DOHH2 (cell line): ENCODE results near the gene APH1B.

Experiments used
- H3F3A ChIP-seq: fragments of 200-600 bp; sonication (generic), shearing (Covaris generic); 2 replicates; pipeline ENCODE4 v1.6.0; 2016; ENCODE audit warnings: antibody characterized with exemption, mild to moderate bottlenecking; ENCODE audit not compliant: control insufficient read depth, insufficient read depth
- H3K27ac ChIP-seq: fragments of 200-600 bp; sonication (generic); 2 replicates; pipeline ENCODE4 v1.5.1; 2014; ENCODE audit warnings: low read depth, mild to moderate bottlenecking, low read length, moderate library complexity
- H3K27me3 ChIP-seq: fragments of 200-600 bp; sonication (generic); 2 replicates; pipeline ENCODE4 v1.6.1; 2014; ENCODE audit warnings: mild to moderate bottlenecking, low read length, mixed read lengths; ENCODE audit not compliant: control insufficient read depth
- H3K36me3 ChIP-seq: fragments of 200-600 bp; sonication (generic); 2 replicates; pipeline ENCODE4 v1.6.1; 2014; ENCODE audit warnings: mild to moderate bottlenecking, low read length, moderate library complexity, mixed read lengths; ENCODE audit not compliant: control insufficient read depth
- H3K4me1 ChIP-seq: fragments of 200-600 bp; sonication (generic); 2 replicates; pipeline ENCODE4 v1.6.1; 2014; ENCODE audit warnings: mild to moderate bottlenecking, low read length, mixed read lengths; ENCODE audit not compliant: control insufficient read depth
- H3K4me2 ChIP-seq: fragments of 200-600 bp; sonication (generic); 2 replicates; pipeline ENCODE4 v1.6.0; 2014; ENCODE audit warnings: mild to moderate bottlenecking, low read length, moderate library complexity
- H3K4me3 ChIP-seq: fragments of 200-600 bp; sonication (generic); 2 replicates; pipeline ENCODE4 v1.5.1; 2014; ENCODE audit warnings: mild to moderate bottlenecking, low read length, mixed read lengths
- H3K79me2 ChIP-seq: fragments of 200-600 bp; sonication (generic); 2 replicates; pipeline ENCODE4 v1.6.1; 2014; ENCODE audit warnings: mild to moderate bottlenecking, low read length, mixed read lengths; ENCODE audit not compliant: control insufficient read depth
- H3K9me2 ChIP-seq: fragments of 200-600 bp; sonication (generic); replicated peaks from 2 replicates; pipeline ENCODE4 v1.6.1; 2014; ENCODE audit warnings: mild to moderate bottlenecking, low read length, mixed read lengths; ENCODE audit not compliant: control insufficient read depth
- H3K9me3 ChIP-seq: fragments of 200-600 bp; sonication (generic); 2 replicates; pipeline ENCODE4 v1.6.1; 2014; ENCODE audit warnings: antibody characterized with exemption, low read length, mixed read lengths; ENCODE audit not compliant: control insufficient read depth, insufficient read depth
- H4K20me1 ChIP-seq: fragments of 200-600 bp; sonication (generic); 2 replicates; pipeline ENCODE4 v1.6.0; 2014; ENCODE audit warnings: low read depth, mild to moderate bottlenecking, antibody characterized with exemption, low read length, moderate library complexity; ENCODE audit not compliant: control insufficient read depth, insufficient read depth
- CTCF ChIP-seq: fragments of 200-600 bp; sonication (generic); IDR thresholded peaks from one replicate; pipeline ENCODE4 v1.5.1; 2014; ENCODE audit warnings: antibody characterized with exemption, mild to moderate bottlenecking, low read depth, low read length; ENCODE audit not compliant: poor library complexity, severe bottlenecking
- EZH2phosphoT487 ChIP-seq: fragments of 200-600 bp; sonication (generic); IDR thresholded peaks from 2 replicates; pipeline ENCODE4 v1.6.1; 2017; ENCODE audit warnings: borderline replicate concordance, mild to moderate bottlenecking, antibody characterized with exemption, low read length, moderate library complexity, mixed read lengths

The APH1B gene

GRCh38 chr15:63348392-63348791 is 71.0 kb downstream of the APH1B start:
- no peaks in the 10 kb centered on the region for H3K79me2 ChIP-seq
- no peaks in the 10 kb centered on the region for H3F3A ChIP-seq
- TF ChIP-seq EZH2phosphoT487 (no peak), CTCF (no peak)
- no peaks in the 10 kb centered on the region; the same call in 1 of the 2 replicates for H3K4me1 ChIP-seq
- no peak overlapping the region for H3K4me3 ChIP-seq
- no peak overlapping the region for H3K27ac ChIP-seq
- no peaks in the 10 kb centered on the region for H3K27me3 ChIP-seq
- no peaks in the 10 kb centered on the region for H3K9me3 ChIP-seq
- H3K4me2 ChIP-seq, result no peak overlapping the region
- no peaks in the 10 kb centered on the region for H3K36me3 ChIP-seq
- no peaks in the 10 kb centered on the region for H3K9me2 ChIP-seq
- no peaks in the 10 kb centered on the region for H4K20me1 ChIP-seq

GRCh38 chr15:63349156-63349555 is 71.8 kb downstream of the APH1B start:
- H3K27ac ChIP-seq, result no peak overlapping the region
- TF ChIP-seq EZH2phosphoT487 (no peak), CTCF (no peak)
- no peaks in the 10 kb centered on the region for H4K20me1 ChIP-seq
- no peak overlapping the region for H3K4me2 ChIP-seq
- no peaks in the 10 kb centered on the region; the same call in 1 of the 2 replicates for H3K4me1 ChIP-seq
- H3K36me3 ChIP-seq, result no peaks in the 10 kb centered on the region
- no peak overlapping the region for H3K4me3 ChIP-seq
- H3K9me3 ChIP-seq, result no peaks in the 10 kb centered on the region
- H3K9me2 ChIP-seq, result no peaks in the 10 kb centered on the region
- no peaks in the 10 kb centered on the region for H3K79me2 ChIP-seq
- no peaks in the 10 kb centered on the region for H3F3A ChIP-seq
- no peaks in the 10 kb centered on the region for H3K27me3 ChIP-seq

GRCh38 chr15:63349621-63350020 is 72.2 kb downstream of the APH1B start:
- H3K4me2 ChIP-seq, result no peak overlapping the region
- no peaks in the 10 kb centered on the region for H3K27me3 ChIP-seq
- TF ChIP-seq EZH2phosphoT487, result no peak
- no peak for TF ChIP-seq CTCF

More at GRCh38 chr15:63349621-63350020, 72.2 kb downstream of the APH1B start:
- no peaks in the 10 kb centered on the region for H3K9me3 ChIP-seq
- H3K9me2 ChIP-seq, result no peaks in the 10 kb centered on the region
- H3K36me3 ChIP-seq, result no peaks in the 10 kb centered on the region
- no peaks in the 10 kb centered on the region; the same call in 1 of the 2 replicates for H3K4me1 ChIP-seq
- H4K20me1 ChIP-seq, result no peaks in the 10 kb centered on the region
- no peak overlapping the region for H3K4me3 ChIP-seq
- H3K27ac ChIP-seq, result no peak overlapping the region
- no peaks in the 10 kb centered on the region for H3K79me2 ChIP-seq
- H3F3A ChIP-seq, result no peaks in the 10 kb centered on the region
